Sigmoid colon (tissue), 7 donors: ENCODE measurements around the gene WTAP. TPM values are rescaled to one million over a fixed set of nuclear protein-coding genes. Genes with fewer than 3 reads are reported as not detected.
"Not testable (repeated sequence)": the region's sequence is repeated elsewhere in the genome, so short reads cannot be mapped to it uniquely, and the experiment has no call there.

Experiments used
- DNase-seq: peaks from one replicate; pipeline ENCODE4 v3.0.0-alpha.2; 2019
- H3K27ac ChIP-seq, 4 donors: fragments of 200-600 bp; sonication (generic); one replicate each; pipeline ENCODE4 v1.5.1; 2016 to 2019; ENCODE audit warnings: mild to moderate bottlenecking in 1 of 4
- H3K27me3 ChIP-seq, 3 donors: fragments of 200-600 bp; sonication (generic); one replicate each; pipeline ENCODE4 v1.5.1; 2019; ENCODE audit warnings: mild to moderate bottlenecking in 1 of 3
- H3K36me3 ChIP-seq, 4 donors: fragments of 200-600 bp; sonication (generic); one replicate each; pipeline ENCODE4 v1.5.1; 2016 to 2019
- H3K4me1 ChIP-seq, 4 donors: fragments of 200-600 bp; sonication (generic); one replicate each; pipeline ENCODE4 v1.5.1; 2017 to 2019
- H3K4me3 ChIP-seq, 4 donors: fragments of 200-600 bp; sonication (generic); one replicate each; pipeline ENCODE4 v1.5.1; 2017 to 2019; ENCODE audit warnings: mild to moderate bottlenecking in 2 of 4, moderate library complexity in 1 of 4
- H3K9me3 ChIP-seq, 4 donors: fragments of 200-600 bp in 3 of 4; sonication (generic) in 3 of 4; one replicate each; pipeline versions ENCODE4 v1.5.1 to v1.6.1; 2013 to 2019
- EP300 ChIP-seq, 4 donors: sonication (generic); formaldehyde crosslinking; IDR thresholded peaks; one replicate each; pipeline ENCODE4 v1.6.1; 2017; ENCODE audit warnings: antibody characterized with exemption in 4 of 4
- POLR2A ChIP-seq, 2 donors: fragments of 450-650 bp; IDR thresholded peaks; one replicate each; pipeline ENCODE4 v1.6.1; 2016; ENCODE audit warnings: antibody characterized with exemption in 2 of 2, mild to moderate bottlenecking in 2 of 2, moderate library complexity in 2 of 2
- POLR2AphosphoS5 ChIP-seq, 4 donors: sonication (generic); formaldehyde crosslinking; IDR thresholded peaks; one replicate each; pipeline ENCODE4 v1.6.1; 2017; ENCODE audit warnings: antibody characterized with exemption in 4 of 4
- WGBS, 2 donors: extraction: QIAGEN DNeasy Blood & Tissue Kit; methylation state at CpG; one replicate each; pipeline ENCODE4 v1.1.7; 2013; 5-methylcytosine and 5-hydroxymethylcytosine counted together
- intact Hi-C: fragments of 100-400 bp; cut with DNase I; formaldehyde crosslinking; loops from one replicate; pipeline ENCODE4 v1.15.1; 2023
- polyA plus RNA-seq, 3 donors: library from polyadenylated mRNA; stranded (reverse); fragments of 200-250 nt; gene quantifications; one replicate each; pipeline ENCODE4 v1.2.3, GENCODE V29; 2013
- total RNA-seq, 4 donors: library from RNA; depleted of rRNA; stranded (reverse); fragments of >200 nt; gene quantifications; one replicate each; pipeline ENCODE4 v1.1.0, GENCODE V29; 2016
- TF ChIP-seq, protein P1 (sequence below), 4 experiments: fragments of 450-650 bp in 3 of 4; fragments of 200-600 bp in 1 of 4; IDR thresholded peaks; one replicate each; pipeline ENCODE4 v1.5.1; 2016 to 2019; ENCODE audit warnings: antibody characterized with exemption in 4 of 4, mild to moderate bottlenecking in 3 of 4, moderate library complexity in 2 of 4
- donor health status: healthy with polysubstance abuse.
- donor health status: Bipolar disorder and iron deficiency.
- donor health status: healthy.

The WTAP gene
- total and polyA plus RNA-seq, 7 donors = 55.9 to 93.8 (median 71.7) TPM

- Histone ChIP-seq H3K4me1 (peaks cover 0 to 73% (median 67%) of the 10 kb centered on the region in 4 donors), H3K27ac (peak overlapping the region in 3 of 4 donors; percentile 3 to 100 (median 99)), H3K27me3 (no peaks in the 10 kb centered on the region), H3K9me3 (no peaks in the 10 kb centered on the region), H3K36me3 (no peaks in the 10 kb centered on the region), H3K4me3 (peak overlapping the region in 1 of 4 donors; percentile 94)
- 75 to 83% methylated on average over 6 of the region's 6 CpGs for WGBS, 2 donors
- TF ChIP-seq POLR2AphosphoS5 (IDR thresholded peaks at IDR 0.05) (no peak), EP300 (IDR thresholded peaks at IDR 0.05) (no peak), POLR2A (IDR thresholded peaks at IDR 0.05) (no peak)
- DNase-seq = no peak
- intact Hi-C loops = no loop called here
Measured at GRCh38 chr6:159730332-159730676, 3.0 kb downstream of the WTAP start.

DNA sequence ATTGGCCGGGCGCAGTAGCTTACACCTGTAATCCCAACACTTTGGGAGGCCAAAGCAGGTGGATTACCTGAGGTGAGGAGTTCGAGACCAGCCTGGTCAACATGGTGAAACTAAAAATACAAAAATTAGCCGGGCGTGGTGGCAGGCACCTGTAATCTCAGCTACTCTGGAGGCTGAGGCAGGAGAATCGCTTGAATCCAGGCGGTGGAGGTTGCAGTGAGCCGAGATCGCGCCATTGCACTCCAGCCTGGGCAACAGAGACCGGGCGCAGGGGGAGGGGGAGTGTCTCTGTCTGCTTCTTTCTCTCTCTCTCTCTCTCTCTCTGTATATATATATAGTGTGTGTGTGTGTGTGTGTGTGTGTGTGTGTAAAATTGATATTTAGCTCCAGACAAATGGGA lies 5.2 kb downstream of the WTAP start:
- DNase-seq, H3K36me3 ChIP-seq, H3K27me3 ChIP-seq, H3K4me3 ChIP-seq, H3K9me3 ChIP-seq, intact Hi-C loops, H3K27ac ChIP-seq: not testable (repeated sequence)
- WGBS, 2 donors = 90 to 91% methylated on average over 12 of the region's 12 CpGs
- peaks cover 0 to 79% (median 72%) of the 10 kb centered on the region in 4 donors for H3K4me1 ChIP-seq

DNA sequence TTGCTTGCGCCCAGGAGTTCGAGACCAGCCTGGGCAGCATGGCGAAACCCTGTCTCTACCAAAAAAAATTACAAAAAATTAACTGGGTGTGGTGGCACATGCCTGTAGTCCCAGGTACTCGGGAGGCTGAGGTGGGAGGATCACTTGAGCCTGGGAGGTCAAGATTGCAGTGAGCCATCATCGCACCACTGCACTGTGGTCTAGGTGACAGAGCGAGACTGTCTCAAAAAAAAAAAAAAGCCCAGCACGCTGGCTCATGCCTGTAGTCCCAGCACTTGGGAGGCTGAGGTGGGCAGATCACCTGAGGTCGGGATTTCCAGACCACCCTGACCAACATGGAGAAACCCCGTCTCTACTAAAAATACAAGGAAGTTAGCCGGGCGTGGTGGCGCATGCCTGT lies 6.1 kb downstream of the WTAP start:
- intact Hi-C loops, H3K27ac ChIP-seq, H3K9me3 ChIP-seq, H3K4me3 ChIP-seq, DNase-seq, H3K36me3 ChIP-seq, H3K27me3 ChIP-seq: not testable (repeated sequence)
- WGBS, 2 donors = 92 to 96% methylated on average over 12 of the region's 12 CpGs
- H3K4me1 ChIP-seq = peaks cover 0 to 87% (median 74%) of the 10 kb centered on the region in 4 donors

- Histone ChIP-seq H3K4me1 (peaks cover 0 to 75% (median 42%) of the 10 kb centered on the region in 4 donors), H3K27ac (no peak overlapping the region), H3K9me3 (no peaks in the 10 kb centered on the region), H3K4me3 (no peak overlapping the region), H3K36me3 (peaks cover 6 to 36% (median 12%) of the 10 kb centered on the region in 4 donors), H3K27me3 (no peaks in the 10 kb centered on the region)
- TF ChIP-seq POLR2AphosphoS5 (IDR thresholded peaks at IDR 0.05) = no peak
- TF ChIP-seq POLR2A (IDR thresholded peaks at IDR 0.05) = no peak
- no peak for TF ChIP-seq EP300 (IDR thresholded peaks at IDR 0.05)
- TF ChIP-seq, protein P1, sequence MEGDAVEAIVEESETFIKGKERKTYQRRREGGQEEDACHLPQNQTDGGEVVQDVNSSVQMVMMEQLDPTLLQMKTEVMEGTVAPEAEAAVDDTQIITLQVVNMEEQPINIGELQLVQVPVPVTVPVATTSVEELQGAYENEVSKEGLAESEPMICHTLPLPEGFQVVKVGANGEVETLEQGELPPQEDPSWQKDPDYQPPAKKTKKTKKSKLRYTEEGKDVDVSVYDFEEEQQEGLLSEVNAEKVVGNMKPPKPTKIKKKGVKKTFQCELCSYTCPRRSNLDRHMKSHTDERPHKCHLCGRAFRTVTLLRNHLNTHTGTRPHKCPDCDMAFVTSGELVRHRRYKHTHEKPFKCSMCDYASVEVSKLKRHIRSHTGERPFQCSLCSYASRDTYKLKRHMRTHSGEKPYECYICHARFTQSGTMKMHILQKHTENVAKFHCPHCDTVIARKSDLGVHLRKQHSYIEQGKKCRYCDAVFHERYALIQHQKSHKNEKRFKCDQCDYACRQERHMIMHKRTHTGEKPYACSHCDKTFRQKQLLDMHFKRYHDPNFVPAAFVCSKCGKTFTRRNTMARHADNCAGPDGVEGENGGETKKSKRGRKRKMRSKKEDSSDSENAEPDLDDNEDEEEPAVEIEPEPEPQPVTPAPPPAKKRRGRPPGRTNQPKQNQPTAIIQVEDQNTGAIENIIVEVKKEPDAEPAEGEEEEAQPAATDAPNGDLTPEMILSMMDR (IDR thresholded peaks at IDR 0.05) = no peak
- WGBS, 2 donors = 87 to 92% methylated on average over 7 of the region's 7 CpGs
- DNase-seq = no peak
- intact Hi-C loops = no loop called here
Measured at GRCh38 chr6:159736908-159737307, 9.6 kb downstream of the WTAP start.

DNA sequence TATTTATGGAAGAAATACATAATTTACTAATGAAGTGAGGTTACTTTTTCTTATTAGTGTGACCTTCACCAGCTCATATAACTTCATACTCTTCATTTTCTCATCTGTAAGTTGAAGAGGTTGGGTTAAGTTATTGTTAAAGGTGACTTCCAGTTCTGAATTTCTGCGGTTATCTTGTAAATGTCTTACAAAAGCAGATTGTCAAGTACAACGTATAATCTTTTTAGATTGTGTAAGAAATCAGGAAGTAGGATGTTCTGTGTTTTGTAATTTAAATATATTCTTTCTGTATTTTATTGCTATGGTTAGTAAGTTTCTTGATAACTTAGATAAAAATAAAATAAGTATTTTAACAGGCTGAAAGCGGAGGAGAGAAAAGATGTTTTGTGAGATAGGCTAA lies 12.0 kb downstream of the WTAP start:
- Histone ChIP-seq H3K27ac (peak overlapping the region in 1 of 4 donors; percentile 69), H3K4me1 (peaks cover 0 to 61% (median 24%) of the 10 kb centered on the region in 4 donors), H3K36me3 (peaks cover 15 to 60% (median 36%) of the 10 kb centered on the region in 4 donors), H3K4me3 (no peak overlapping the region), H3K9me3 (no peaks in the 10 kb centered on the region), H3K27me3 (no peaks in the 10 kb centered on the region)
- intact Hi-C loops = no loop called here
- DNase-seq = no peak
- 46 to 72% methylated on average over 3 of the region's 3 CpGs for WGBS, 2 donors
- no peak for TF ChIP-seq POLR2A (IDR thresholded peaks at IDR 0.05)
- TF ChIP-seq, protein P1 (IDR thresholded peaks at IDR 0.05) = no peak
- no peak for TF ChIP-seq EP300 (IDR thresholded peaks at IDR 0.05)
- no peak for TF ChIP-seq POLR2AphosphoS5 (IDR thresholded peaks at IDR 0.05)

DNA sequence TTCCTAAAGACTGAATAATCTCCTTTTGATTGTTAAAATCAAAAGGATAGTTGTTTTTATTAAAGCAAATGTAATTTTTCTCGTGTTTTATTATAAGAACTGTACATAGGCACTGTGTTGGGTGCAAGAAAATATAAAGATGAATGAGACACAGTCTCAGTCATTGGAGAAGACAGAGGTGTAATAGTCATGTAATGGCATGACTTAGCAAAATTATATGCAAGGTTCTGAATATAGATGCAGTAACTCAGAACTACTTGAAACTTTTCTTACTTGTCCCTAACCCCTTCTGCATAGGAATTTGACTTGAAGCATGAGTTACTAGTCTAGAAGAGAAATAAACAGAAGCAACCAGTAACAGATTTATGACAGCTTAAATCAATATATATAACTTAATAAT lies 14.9 kb downstream of the WTAP start:
- Histone ChIP-seq H3K4me1 (peaks cover 0 to 33% (median 4%) of the 10 kb centered on the region in 4 donors), H3K9me3 (no peaks in the 10 kb centered on the region), H3K36me3 (peaks cover 27 to 88% (median 61%) of the 10 kb centered on the region in 4 donors), H3K4me3 (no peak overlapping the region), H3K27ac (no peak overlapping the region), H3K27me3 (no peaks in the 10 kb centered on the region)
- intact Hi-C loops = no loop called here
- WGBS, 2 donors = 62 to 91% methylated on average over 1 of the region's 1 CpG
- TF ChIP-seq, protein P1 (IDR thresholded peaks at IDR 0.05) = no peak
- DNase-seq = no peak
